ENCODE data around the gene GPX7.

GPX7 gene

GRCh38 chr1:52623812-52624211 is 21.6 kb downstream of the GPX7 start:
- CTCF ChIA-PET, result no interaction called here
- no peak for TF ChIP-seq TARDBP (IDR thresholded peaks at IDR 0.05)
- TF ChIP-seq L3MBTL2 (conservative IDR thresholded peaks at IDR 0.05), result no peak
- no peak for TF ChIP-seq HDGF (IDR thresholded peaks at IDR 0.05; ENCODE audit: borderline replicate concordance)
- TF ChIP-seq NFRKB (IDR thresholded peaks at IDR 0.05), result no peak
- DNase-seq (ENCODE audit: extremely low spot score), result no peak
- POLR2A ChIA-PET, result no interaction called here

- DNase-seq (ENCODE audit: extremely low spot score), result no peak
- CTCF ChIA-PET, result no interaction called here
- TF ChIP-seq SP1 (IDR thresholded peaks at IDR 0.05) (no peak), FOXA1 (IDR thresholded peaks at IDR 0.05) (no peak), FOXM1 (IDR thresholded peaks at IDR 0.05; ENCODE audit: borderline replicate concordance) (no peak), LEF1 (IDR thresholded peaks at IDR 0.05; ENCODE audit: borderline replicate concordance) (no peak), FOXK2 (IDR thresholded peaks at IDR 0.05) (no peak), SUZ12 (IDR thresholded peaks at IDR 0.05) (no peak), ARNT (IDR thresholded peaks at IDR 0.05) (no peak)
- POLR2A ChIA-PET, result no interaction called here
These were observed 24.9 kb downstream of the GPX7 start for GRCh38 chr1:52627028-52627427.

GRCh38 chr1:52628614-52629324 is 26.6 kb downstream of the GPX7 start:
- DNase-seq (ENCODE audit: extremely low spot score), result no peak
- ChIA-PET POLR2A (no interaction called here), CTCF (no interaction called here)
- TF ChIP-seq ELF4 (IDR thresholded peaks at IDR 0.05) (no peak), ZNF384 (IDR thresholded peaks at IDR 0.05) (no peak), SUZ12 (IDR thresholded peaks at IDR 0.05) (no peak), NFRKB (IDR thresholded peaks at IDR 0.05) (no peak), L3MBTL2 (conservative IDR thresholded peaks at IDR 0.05) (no peak), FOXA1 (IDR thresholded peaks at IDR 0.05) (no peak), SP1 (IDR thresholded peaks at IDR 0.05) (no peak), FOXK2 (IDR thresholded peaks at IDR 0.05) (no peak)

GRCh38 chr1:52629325-52629643 is 27.1 kb downstream of the GPX7 start:
- ChIA-PET POLR2A (no interaction called here), CTCF (no interaction called here)

GRCh38 chr1:52629667-52630066 is 27.5 kb downstream of the GPX7 start:
- no peak for DNase-seq (ENCODE audit: extremely low spot score)
- ChIA-PET POLR2A (no interaction called here), CTCF (no interaction called here)
- no peak for TF ChIP-seq ELF4 (IDR thresholded peaks at IDR 0.05)
- no peak for TF ChIP-seq PKNOX1 (IDR thresholded peaks at IDR 0.05)
- TF ChIP-seq FOXA1 (IDR thresholded peaks at IDR 0.05), result no peak

More at GRCh38 chr1:52629325-52629643, 27.1 kb downstream of the GPX7 start:
- TF ChIP-seq HDGF (IDR thresholded peaks at IDR 0.05; ENCODE audit: borderline replicate concordance) (no peak), FOXA1 (IDR thresholded peaks at IDR 0.05) (no peak), ZNF384 (IDR thresholded peaks at IDR 0.05) (no peak), LEF1 (IDR thresholded peaks at IDR 0.05; ENCODE audit: borderline replicate concordance) (no peak), FOXM1 (IDR thresholded peaks at IDR 0.05; ENCODE audit: borderline replicate concordance) (no peak), PKNOX1 (IDR thresholded peaks at IDR 0.05) (no peak), NFRKB (IDR thresholded peaks at IDR 0.05) (no peak), SUZ12 (IDR thresholded peaks at IDR 0.05) (no peak), ELF4 (IDR thresholded peaks at IDR 0.05) (no peak), CTBP1 (IDR thresholded peaks at IDR 0.05; ENCODE audit: borderline replicate concordance) (no peak), FOXK2 (IDR thresholded peaks at IDR 0.05) (no peak), SP1 (IDR thresholded peaks at IDR 0.05) (no peak), TARDBP (IDR thresholded peaks at IDR 0.05) (no peak), BHLHE40 (IDR thresholded peaks at IDR 0.05; ENCODE audit: borderline replicate concordance) (no peak)
- no peak for DNase-seq (ENCODE audit: extremely low spot score)

GRCh38 chr1:52631759-52632331 is 29.7 kb downstream of the GPX7 start:
- TF ChIP-seq HDGF (IDR thresholded peaks at IDR 0.05; ENCODE audit: borderline replicate concordance) (no peak), PKNOX1 (IDR thresholded peaks at IDR 0.05) (no peak), NFRKB (IDR thresholded peaks at IDR 0.05) (no peak), BHLHE40 (IDR thresholded peaks at IDR 0.05; ENCODE audit: borderline replicate concordance) (no peak), TARDBP (IDR thresholded peaks at IDR 0.05) (no peak)
- no peak for DNase-seq (ENCODE audit: extremely low spot score)
- ChIA-PET CTCF (no interaction called here), POLR2A (no interaction called here)

GRCh38 chr1:52632732-52633290 is 30.6 kb downstream of the GPX7 start, which contains the start of gene SHISAL2A:
Gene SHISAL2A (plus strand): TSS chr1:52633168. CDS start chr1:52633494, 326 bp downstream.
- ChIA-PET CTCF (no interaction called here), POLR2A (no interaction called here)
- DNase-seq (ENCODE audit: extremely low spot score), result no peak
- TF ChIP-seq TARDBP (IDR thresholded peaks at IDR 0.05) (no peak), ELF4 (IDR thresholded peaks at IDR 0.05) (no peak), LEF1 (IDR thresholded peaks at IDR 0.05; ENCODE audit: borderline replicate concordance) (no peak), NFRKB (IDR thresholded peaks at IDR 0.05) (no peak), L3MBTL2 (conservative IDR thresholded peaks at IDR 0.05) (no peak), FOXM1 (IDR thresholded peaks at IDR 0.05; ENCODE audit: borderline replicate concordance) (no peak), SUZ12 (IDR thresholded peaks at IDR 0.05) (no peak), PKNOX1 (IDR thresholded peaks at IDR 0.05) (no peak), BHLHE40 (IDR thresholded peaks at IDR 0.05; ENCODE audit: borderline replicate concordance) (no peak), ARNT (IDR thresholded peaks at IDR 0.05) (no peak), ZNF384 (IDR thresholded peaks at IDR 0.05) (no peak)
